GM19099 (cell line): ENCODE measurements around the gene STAT5B.

Experiments
- POLR2A ChIP-seq: IDR thresholded peaks from 3 replicates; pipeline ENCODE4 v1.6.1; 2011; ENCODE audit warnings: low read depth; ENCODE audit not compliant: insufficient read length; ENCODE audit errors: extremely low read depth

The STAT5B gene

GRCh38 chr17:42227849-42228700 lies 48.1 kb downstream of the STAT5B start:
- no peak for TF ChIP-seq POLR2A

GRCh38 chr17:42225646-42226045 lies 50.5 kb downstream of the STAT5B start:
- no peak for TF ChIP-seq POLR2A

- TF ChIP-seq POLR2A: no peak
Observed at GRCh38 chr17:42224651-42225050, 51.5 kb downstream of the STAT5B start.

GRCh38 chr17:42221886-42222745 lies 54.1 kb downstream of the STAT5B start:
- TF ChIP-seq POLR2A: no peak

- TF ChIP-seq POLR2A: no peak
Observed at GRCh38 chr17:42214156-42214555, 62.0 kb downstream of the STAT5B start.

GRCh38 chr17:42212382-42212781 lies 63.8 kb downstream of the STAT5B start:
- no peak for TF ChIP-seq POLR2A

- TF ChIP-seq POLR2A: no peak
Observed at GRCh38 chr17:42210046-42210445, 66.1 kb downstream of the STAT5B start.

GRCh38 chr17:42203354-42203753 lies 72.8 kb downstream of the STAT5B start:
- no peak for TF ChIP-seq POLR2A

- TF ChIP-seq POLR2A: no peak
Observed at GRCh38 chr17:42202696-42203095, 73.5 kb downstream of the STAT5B start.

- TF ChIP-seq POLR2A: no peak
Observed at GRCh38 chr17:42202159-42202558, 74.0 kb downstream of the STAT5B start.

- no peak for TF ChIP-seq POLR2A
Observed at GRCh38 chr17:42201458-42201772, 74.8 kb downstream of the STAT5B start.

- no peak for TF ChIP-seq POLR2A
Observed at GRCh38 chr17:42200706-42201457, 75.3 kb downstream of the STAT5B start.

- no peak for TF ChIP-seq POLR2A
Observed at GRCh38 chr17:42199416-42200011, 76.7 kb downstream of the STAT5B start.

- no peak for TF ChIP-seq POLR2A
Observed at GRCh38 chr17:42198897-42199296, 77.3 kb downstream of the STAT5B start.
